Heart right ventricle (tissue), 16 donors: ENCODE data around the gene EXOSC2. TPM values are rescaled to one million over a fixed set of nuclear protein-coding genes. Genes with fewer than 3 reads are reported as not detected.

Source experiments
- ATAC-seq, 8 donors: fragments of 200-7000 bp; cut with Tn5 transposase; one replicate each; pipeline ENCODE4 v1.9.1; 2020; ENCODE audit warnings: mild to moderate bottlenecking in 8 of 8, moderate library complexity in 8 of 8, moderate number of reproducible peaks in 1 of 8
- DNase-seq, 2 donors: peaks; one replicate each; pipeline ENCODE4 v3.0.0-alpha.2; 2020
- H3K27ac ChIP-seq, 10 donors: fragments of 200-600 bp; sonication (generic) in 2 of 10; one replicate each; pipeline versions ENCODE4 v1.5.0 to v1.8.0; 2020 to 2022; ENCODE audit warnings: mild to moderate bottlenecking in 3 of 10
- H3K27me3 ChIP-seq, 7 donors: fragments of 200-600 bp; one replicate each; pipeline ENCODE4 v1.8.0; 2021 to 2022; ENCODE audit warnings: mild to moderate bottlenecking in 2 of 7
- H3K36me3 ChIP-seq, 9 donors: fragments of 200-600 bp; sonication (generic) in 1 of 9; one replicate each; pipeline versions ENCODE4 v1.5.0 to v1.8.0; 2020 to 2022; ENCODE audit warnings: mild to moderate bottlenecking in 2 of 9
- H3K4me1 ChIP-seq, 9 donors: fragments of 200-600 bp; sonication (generic) in 1 of 9; one replicate each; pipeline versions ENCODE4 v1.5.0 to v1.8.0; 2020 to 2022; ENCODE audit warnings: mild to moderate bottlenecking in 4 of 9
- H3K4me3 ChIP-seq, 10 donors: fragments of 200-600 bp; sonication (generic) in 2 of 10; one replicate each; pipeline versions ENCODE4 v1.5.0 to v1.8.0; 2020 to 2022; ENCODE audit warnings: mild to moderate bottlenecking in 7 of 10, moderate library complexity in 2 of 10
- H3K9me3 ChIP-seq, 11 donors: fragments of 200-600 bp in 10 of 11; sonication (generic) in 2 of 11; one replicate each; pipeline versions ENCODE4 v1.5.0 to v1.8.0; 2013 to 2022; ENCODE audit warnings: mild to moderate bottlenecking in 2 of 11, control low read depth in 1 of 11, moderate library complexity in 1 of 11
- CTCF ChIP-seq, 9 donors: fragments of 200-600 bp; sonication (generic) in 2 of 9; IDR thresholded peaks; one replicate each; pipeline versions ENCODE4 v1.5.0 to v1.8.0; 2021 to 2022; ENCODE audit warnings: antibody characterized with exemption in 9 of 9, mild to moderate bottlenecking in 5 of 9, moderate library complexity in 1 of 9
- WGBS, 2 donors: extraction: QIAGEN DNeasy Blood & Tissue Kit; methylation state at CpG; one replicate each; pipeline ENCODE4 v1.1.7; 2013; ENCODE audit warnings: inconsistent platforms in 1 of 2; 5-methylcytosine and 5-hydroxymethylcytosine counted together
- intact Hi-C, 10 donors: fragments of 100-400 bp; cut with DNase I; formaldehyde crosslinking; loops; one replicate each; pipeline versions ENCODE4 v1.11.1 to v1.14.2; 2022
- polyA plus RNA-seq, 2 donors: library from polyadenylated mRNA; stranded (reverse); fragments of 200-250 nt; gene quantifications; one replicate each; pipeline ENCODE4 v1.2.3, GENCODE V29; 2013
- total RNA-seq, 10 donors: library from RNA; stranded (reverse); fragmentation: NEBNext Ultra II Directional in 3 of 10; extraction: Animal tissue kit (Norgen Biotek cat#: 25700) in 3 of 10; gene quantifications; one replicate each; pipeline versions ENCODE4 v1.2.1 to v1.2.4, GENCODE V29; 2021 to 2023
- donor health status: Arrhythmogenic right ventricular cardiomyopathy.
- donor health status: ischemic (EF 13 %, LVEDD 7.1; RV severe dilation, severe dysfunction).
- donor health status: healthy with polysubstance abuse.
- donor health status: DM: no; HTN: yes; CAD: no.
- donor health status: DM: no; HTN: no; CAD: no.
- donor health status: ischemic (EF 25% LVEDD 6.9; RV normal size, moderate dysfunction).
- donor health status: ischemic (EF 25% LVEDD 5.7; RV mildly dilated, moderate dysfunction).
- donor health status: healthy.
- donor health status: DM: yes; HTN: yes; CAD: no.
- donor health status: Ischemic cardiomyopathy.
- donor health status: ischemic (EF 35%, LVEDD 5.7; RV mildly dilated, moderate dysfunction).
- donor health status: nonischemic (EF 11% LVEDD 7.7; RV severe dilation, severe dysfunction).
- donor health status: DM: yes; HTN: yes; CAD: no.
- donor health status: PGD.
- donor health status: ischemic (EF 29% LVEDD 5.4; RV normal size, mild dysfunction).
- donor health status: nonischemic (EF 23%, LVEDD 6.1; RV moderate dilation, normal function).

The EXOSC2 gene
- total and polyA plus RNA-seq, 12 donors: 10.8 to 17.7 (median 13.1) TPM

- H3K4me3 ChIP-seq: no peak overlapping the region
- no peak overlapping the region for H3K27ac ChIP-seq
- H3K4me1 ChIP-seq: peaks cover 0 to 9% (median under 1%) of the 10 kb centered on the region in 9 donors
- no peak for DNase-seq
- intact Hi-C loops: no loop called here
- H3K27me3 ChIP-seq: no peaks in the 10 kb centered on the region
- H3K36me3 ChIP-seq: no peaks in the 10 kb centered on the region
- no peak for TF ChIP-seq CTCF (IDR thresholded peaks at IDR 0.05)
- ATAC-seq: no peak
- WGBS, 2 donors: 85 to 87% methylated on average over 2 of the region's 2 CpGs
- H3K9me3 ChIP-seq: peaks cover 0 to 8% (median 0%) of the 10 kb centered on the region in 11 donors
Observed at GRCh38 chr9:130687615-130688014, 6.0 kb upstream of the EXOSC2 start.

GRCh38 chr9:130688072-130688471 lies 5.5 kb upstream of the EXOSC2 start:
- H3K4me1 ChIP-seq: peaks cover 0 to 13% (median 4%) of the 10 kb centered on the region in 9 donors
- H3K4me3 ChIP-seq: no peak overlapping the region
- no peaks in the 10 kb centered on the region for H3K27me3 ChIP-seq
- peaks cover 0 to 8% (median 0%) of the 10 kb centered on the region in 11 donors for H3K9me3 ChIP-seq
- no peak for ATAC-seq
- DNase-seq: no peak
- no peak overlapping the region for H3K27ac ChIP-seq
- WGBS, 2 donors: 88 to 91% methylated on average over 5 of the region's 5 CpGs
- no peaks in the 10 kb centered on the region for H3K36me3 ChIP-seq
- TF ChIP-seq CTCF (IDR thresholded peaks at IDR 0.05): no peak
- intact Hi-C loops: no loop called here

DNA sequence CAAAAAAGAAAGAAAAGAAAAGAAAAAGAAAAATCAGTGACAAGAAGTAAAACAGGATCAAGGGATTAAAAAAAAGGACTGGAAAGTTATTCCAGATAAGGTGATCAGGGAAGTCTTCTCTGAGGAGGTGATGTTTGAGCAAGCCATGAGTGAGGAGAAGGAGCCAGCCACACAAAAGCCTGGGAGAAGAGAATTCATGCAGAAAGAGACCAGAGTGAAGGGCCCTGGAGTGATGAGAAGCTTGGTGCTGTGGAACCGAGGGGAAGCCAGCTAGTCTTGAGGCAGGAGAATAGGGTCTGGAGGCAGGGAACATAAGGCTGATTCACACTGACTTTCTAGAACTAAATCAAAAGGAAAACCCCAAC lies 4.0 kb upstream of the EXOSC2 start:
- intact Hi-C loops: no loop called here
- peak overlapping the region in 2 of 10 donors; percentile 30 to 50 for H3K27ac ChIP-seq

DNA sequence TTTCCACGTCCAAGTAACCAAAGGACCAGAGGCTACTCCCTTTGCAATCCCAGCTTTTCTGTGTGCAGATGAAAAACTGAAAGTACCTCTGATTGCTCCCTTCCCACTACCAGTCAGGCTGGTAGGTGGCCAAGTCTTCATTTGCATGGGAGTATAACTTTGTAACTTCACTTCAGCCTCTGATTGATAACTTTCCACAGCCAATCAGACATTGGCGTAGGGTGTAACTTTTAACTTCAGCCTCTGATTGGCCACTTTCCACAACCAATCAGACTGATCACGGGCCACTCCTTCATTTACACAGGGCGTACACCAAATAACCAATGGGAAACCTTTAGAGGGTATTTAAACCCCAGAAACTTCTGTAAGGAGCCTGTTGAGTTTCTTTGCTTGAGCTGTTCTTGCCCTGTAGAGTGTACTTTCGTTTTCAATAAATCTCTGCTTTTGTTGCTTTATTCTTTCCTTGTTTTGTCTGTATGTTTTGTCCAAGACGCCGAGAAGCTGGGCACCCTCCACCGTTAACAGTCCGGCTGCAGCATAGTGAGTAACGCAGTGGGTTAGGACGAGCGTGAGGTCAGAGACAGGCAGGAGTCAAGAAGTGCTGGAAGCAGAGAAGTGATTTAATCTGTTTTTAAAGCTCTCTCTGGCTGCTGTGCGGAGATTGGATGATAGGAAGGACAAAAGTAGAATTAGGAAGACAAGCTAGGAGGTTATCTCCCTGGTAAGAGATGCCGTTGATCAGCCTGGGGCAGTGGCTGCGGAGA lies 3.5 kb upstream of the EXOSC2 start:
- DNase-seq (peak in 1 of 2 donors; percentile 82), ATAC-seq (peak in 7 of 8 donors; percentile 34 to 67 (median 41))
- Histone ChIP-seq H3K9me3 (peaks cover 0 to 3% (median 0%) of the 10 kb centered on the region in 11 donors), H3K4me3 (peak overlapping the region in 7 of 10 donors; percentile 12 to 46 (median 40)), H3K4me1 (peaks cover 0 to 28% (median 18%) of the 10 kb centered on the region in 9 donors), H3K27me3 (no peaks in the 10 kb centered on the region), H3K27ac (peak overlapping the region in 3 of 10 donors; percentile 30 to 50 (median 42)), H3K36me3 (peaks cover 0 to under 1% (median 0%) of the 10 kb centered on the region in 9 donors)
- intact Hi-C loops: loop anchor here in 1 of 10 donors (10.0 kb wide), 1 partner anchor 425 kb away; no protein-coding TSS in a partner anchor
- WGBS, 2 donors: 61 to 69% methylated on average over 15 of the region's 15 CpGs
- TF ChIP-seq CTCF (IDR thresholded peaks at IDR 0.05): no peak

More for the DNA sequence above, 4.0 kb upstream of the EXOSC2 start:
- no peaks in the 10 kb centered on the region for H3K27me3 ChIP-seq
- no peaks in the 10 kb centered on the region for H3K36me3 ChIP-seq
- WGBS, 2 donors: 38 to 52% methylated on average over 1 of the region's 1 CpG
- ATAC-seq: no peak
- H3K4me1 ChIP-seq: peaks cover 0 to 22% (median 13%) of the 10 kb centered on the region in 9 donors
- H3K9me3 ChIP-seq: peaks cover 0 to 8% (median 0%) of the 10 kb centered on the region in 11 donors
- peak overlapping the region in 6 of 10 donors; percentile 16 to 46 (median 40) for H3K4me3 ChIP-seq
- TF ChIP-seq CTCF (IDR thresholded peaks at IDR 0.05): no peak
- DNase-seq: no peak
